DMS 273 (cell line): ENCODE data around the gene RPL38.

ENCODE experiments used
- DNase-seq: peaks from one replicate; lab custom pipeline; 2025; ENCODE audit not compliant: unreplicated experiment; lab: John Stamatoyannopoulos, UW

RPL38 gene

GRCh38 chr17:74203439-74204240 is at the start of gene RPL38:
Gene RPL38, plus strand, starts transcription at chr17:74203678. Its CDS starts 278 bp downstream, at chr17:74203956.
- peak; percentile 99 for DNase-seq

- DNase-seq = peak; percentile 45
Measured at GRCh38 chr17:74153821-74154430, 49.6 kb upstream of the RPL38 start.

- no peak for DNase-seq
Measured at GRCh38 chr17:74156878-74157277, 46.6 kb upstream of the RPL38 start.

GRCh38 chr17:74157366-74157765 is 46.1 kb upstream of the RPL38 start:
- no peak for DNase-seq

GRCh38 chr17:74158761-74159160 is 44.7 kb upstream of the RPL38 start:
- no peak for DNase-seq

- no peak for DNase-seq
Measured at GRCh38 chr17:74159226-74159840, 44.1 kb upstream of the RPL38 start.

DNA sequence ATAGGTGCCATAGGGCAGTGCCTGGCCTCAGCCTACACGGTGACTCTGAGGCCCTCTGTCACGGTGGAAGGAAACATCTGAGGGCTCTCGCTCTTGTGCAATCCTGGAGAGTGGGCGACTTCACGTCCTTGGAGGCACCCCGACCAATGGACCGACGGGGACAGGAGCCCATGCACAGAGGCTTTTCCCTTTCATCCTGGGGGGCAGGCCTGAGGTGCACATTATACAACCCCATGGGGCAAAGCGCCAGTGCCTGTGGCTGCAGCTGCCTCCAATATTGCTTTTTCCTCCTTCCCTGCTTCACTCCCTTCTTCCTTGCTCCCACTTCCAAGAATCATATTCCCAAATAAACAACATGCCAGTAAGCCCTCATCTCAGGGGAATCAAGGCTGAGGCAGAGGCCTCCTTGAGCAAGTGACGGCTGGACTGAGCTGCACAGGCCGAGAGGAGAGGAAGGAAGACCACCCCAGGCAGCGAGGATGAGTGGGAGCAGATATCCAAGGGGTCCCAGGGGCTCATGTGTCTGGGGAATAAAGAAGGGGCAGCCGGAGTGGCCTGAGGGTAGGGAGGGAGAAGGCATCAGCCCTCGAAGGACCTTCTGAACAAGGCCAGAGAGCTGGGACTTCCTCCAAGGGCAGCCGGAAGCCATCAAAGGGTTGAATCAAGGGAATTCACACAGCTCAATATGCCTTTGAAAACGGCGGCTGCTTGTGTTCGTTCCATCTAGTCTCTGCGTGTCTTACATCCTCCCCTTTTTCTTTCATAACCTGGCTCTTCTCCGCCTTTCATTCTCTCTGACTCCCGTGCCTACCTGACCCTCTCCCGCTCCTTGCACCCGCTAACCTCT is 42.6 kb upstream of the RPL38 start:
- no peak for DNase-seq

GRCh38 chr17:74161503-74161875 is 42.0 kb upstream of the RPL38 start:
- no peak for DNase-seq

- DNase-seq = peak; percentile 40
Measured at GRCh38 chr17:74163271-74163821, 40.1 kb upstream of the RPL38 start.

DNA sequence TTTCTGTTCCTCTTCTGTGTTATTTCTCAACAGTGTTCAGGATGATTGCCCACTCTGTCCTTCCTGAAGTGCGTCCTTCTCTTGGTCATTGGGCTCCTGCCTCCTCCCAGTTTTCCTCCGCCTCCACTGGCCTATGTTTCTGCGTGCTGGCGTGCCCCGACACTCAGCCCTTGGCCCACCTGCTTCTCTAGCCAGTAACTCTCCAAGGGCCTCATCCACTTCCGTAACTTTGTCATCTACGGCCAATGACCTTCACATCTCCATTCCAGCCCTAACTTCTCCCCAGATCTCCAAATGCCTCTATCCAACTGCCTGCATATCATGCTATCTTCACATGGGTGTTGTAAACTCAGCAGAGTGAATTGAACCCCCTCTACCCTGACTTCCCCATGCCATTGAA is 39.6 kb upstream of the RPL38 start:
- DNase-seq = no peak

DNA sequence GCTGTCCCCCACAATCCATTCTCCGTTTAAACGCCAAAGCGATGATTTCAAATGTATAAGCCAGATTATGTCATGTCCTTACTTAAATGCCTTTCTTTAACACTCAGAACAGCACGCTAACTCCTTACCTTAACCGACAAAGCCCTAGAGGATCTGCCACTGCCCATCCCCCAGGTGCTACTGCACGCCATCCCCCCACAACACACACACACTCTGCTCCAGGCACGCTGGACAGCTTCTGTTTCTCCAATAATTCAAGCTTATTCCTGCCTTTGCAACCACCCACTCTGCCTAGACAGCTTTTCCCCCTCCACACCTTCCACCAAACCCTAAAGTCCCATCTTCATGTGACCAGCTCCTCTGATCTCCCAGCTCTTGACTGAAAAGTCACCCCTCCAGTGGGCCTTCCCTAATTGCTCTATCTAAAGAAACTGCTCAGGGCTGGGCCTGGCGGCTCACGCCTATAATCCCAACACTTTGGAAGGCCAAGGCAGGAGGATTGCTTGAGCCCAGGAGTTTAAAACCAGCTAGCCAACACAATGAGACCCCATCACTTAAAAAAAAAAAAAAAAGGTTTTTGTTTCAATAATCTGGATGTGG is 38.9 kb upstream of the RPL38 start:
- no peak for DNase-seq

DNA sequence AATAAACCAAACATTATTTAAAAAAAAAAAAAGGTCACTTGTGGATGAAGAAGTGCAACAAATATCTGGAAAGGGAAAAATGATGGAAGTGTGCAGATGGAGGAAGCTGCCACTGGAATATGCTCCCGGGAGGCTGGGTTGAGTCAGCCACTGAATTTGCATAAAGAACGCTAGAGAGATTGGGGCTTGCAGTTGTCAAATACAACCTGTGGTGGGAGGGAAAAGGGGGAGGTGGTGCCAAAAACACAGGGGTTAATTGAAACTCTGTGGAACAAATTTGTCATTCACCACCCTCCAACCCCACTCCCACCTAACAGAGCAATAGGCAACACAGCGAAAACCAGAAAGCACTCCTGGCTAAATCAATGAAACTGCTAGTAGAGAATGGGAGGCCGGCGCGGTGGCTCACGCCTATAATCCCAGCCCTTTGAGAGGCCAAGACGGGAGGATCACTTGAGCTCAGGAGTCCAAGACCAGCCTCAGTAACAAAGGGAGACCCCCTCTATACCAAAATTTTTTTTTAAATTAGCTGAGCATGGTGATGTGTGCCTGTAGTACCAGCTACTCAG is 37.6 kb upstream of the RPL38 start:
- peak; percentile 53 for DNase-seq

GRCh38 chr17:74170924-74171323 is 32.6 kb upstream of the RPL38 start:
- no peak for DNase-seq

- DNase-seq = no peak
Measured at GRCh38 chr17:74172700-74173099, 30.8 kb upstream of the RPL38 start.

GRCh38 chr17:74176546-74177001 is 26.9 kb upstream of the RPL38 start:
- DNase-seq = peak; percentile 91

GRCh38 chr17:74177018-74177450 is 26.4 kb upstream of the RPL38 start:
- DNase-seq = no peak

DNA sequence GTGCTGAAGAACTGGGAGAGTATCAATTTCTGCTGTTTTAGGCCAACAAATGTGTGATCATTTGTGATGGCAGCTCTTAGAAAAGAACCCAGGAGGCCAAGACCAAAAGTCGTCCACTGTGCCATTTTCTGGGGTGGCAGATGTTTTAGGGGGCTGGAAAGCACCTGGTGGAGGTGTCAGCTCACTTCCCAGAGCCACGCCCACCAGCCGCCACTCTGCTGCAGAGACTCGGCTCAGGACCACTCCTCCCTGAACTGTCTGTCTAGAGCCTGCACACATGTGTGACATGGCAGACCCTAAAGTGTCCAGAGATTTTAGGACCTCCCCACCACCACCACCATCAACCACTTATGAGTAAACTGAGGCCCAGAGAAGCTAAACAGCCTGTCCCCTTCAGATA is 23.9 kb upstream of the RPL38 start:
- DNase-seq = no peak

DNA sequence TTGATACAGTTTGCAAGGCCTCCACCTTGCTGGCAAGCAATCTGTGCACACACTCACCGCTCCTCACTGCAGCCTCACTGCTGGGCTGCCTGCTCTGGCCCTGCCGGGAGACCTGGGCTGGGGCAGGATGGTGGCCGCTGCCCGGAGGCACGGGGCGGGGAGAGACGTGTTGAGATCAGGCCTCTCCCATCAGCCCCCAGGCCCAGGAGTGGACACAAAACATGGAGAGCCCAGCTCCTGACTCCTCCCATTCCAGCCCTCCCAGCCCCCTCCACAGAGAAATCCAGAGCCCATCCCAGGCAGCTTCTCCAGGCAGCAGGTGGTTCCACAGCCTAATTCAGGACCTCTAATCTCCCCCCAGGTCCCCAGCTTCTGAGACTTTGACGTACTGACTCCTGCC is 23.1 kb upstream of the RPL38 start:
- no peak for DNase-seq

DNA sequence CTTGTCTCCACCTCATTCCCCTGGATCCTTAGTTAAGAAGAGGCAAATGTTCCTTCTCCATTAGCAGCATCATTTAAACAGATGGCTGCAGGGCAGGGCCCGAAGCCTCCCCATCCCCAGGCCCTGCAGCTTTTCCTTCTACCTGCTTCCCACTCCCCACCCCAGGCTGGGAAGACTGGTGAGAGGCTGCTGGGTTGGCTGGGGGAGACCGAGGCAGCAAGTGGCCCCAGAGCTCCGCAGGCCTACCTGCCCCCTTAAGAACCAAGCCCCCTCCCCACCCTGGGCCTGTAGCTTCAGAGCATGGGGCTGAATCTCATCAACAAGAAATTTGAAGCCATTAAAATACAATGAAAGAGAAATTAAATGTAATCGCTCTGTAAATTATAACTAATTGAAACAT is 22.1 kb upstream of the RPL38 start:
- DNase-seq = no peak

DNA sequence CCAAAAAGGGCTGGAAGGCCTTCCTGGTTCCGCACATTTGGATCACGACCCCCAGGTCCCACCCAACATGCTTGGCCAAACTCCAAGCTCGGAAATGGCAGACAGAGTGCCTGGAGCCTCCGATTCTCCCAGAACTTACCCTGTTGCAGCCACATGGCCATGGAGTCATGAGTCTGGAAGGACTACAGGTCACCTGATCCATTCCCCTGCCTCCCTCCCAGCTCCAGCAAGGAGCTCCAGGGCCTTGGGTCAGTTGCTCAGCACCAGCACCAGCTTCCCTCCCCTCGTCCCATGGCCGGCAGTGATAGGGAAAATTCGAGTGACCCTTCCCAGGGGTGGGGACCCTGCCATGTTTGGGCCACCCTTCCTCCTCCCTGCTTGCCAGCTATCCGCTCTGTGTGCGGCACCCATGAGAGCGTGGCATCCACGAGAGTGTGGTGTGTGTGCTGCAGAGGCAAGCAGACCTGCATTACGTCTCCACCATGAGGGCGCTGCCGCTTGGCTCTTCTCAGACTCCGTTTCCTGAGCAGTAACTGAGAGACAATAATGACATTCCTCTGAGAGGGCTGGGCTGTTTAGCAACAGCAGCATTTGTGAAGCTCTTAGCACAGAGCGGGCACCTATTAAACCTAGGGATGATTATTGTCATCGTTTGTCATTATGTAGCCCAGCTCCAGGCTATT is 21.3 kb upstream of the RPL38 start:
- no peak for DNase-seq
